Right atrium auricular region (tissue), 2 donors: Measurements from ENCODE around the gene ZYG11B. TPM values are rescaled to one million over a fixed set of nuclear protein-coding genes. Genes with fewer than 3 reads are reported as not detected.
"Not testable (repeated sequence)": the region's sequence is repeated elsewhere in the genome, so short reads cannot be mapped to it uniquely, and the experiment has no call there.

ENCODE experiments used
- DNase-seq: peaks from one replicate; pipeline ENCODE4 v3.0.0-alpha.2; 2019; ENCODE audit warnings: low spot score
- H3K27ac ChIP-seq, 2 donors: fragments of 200-600 bp; sonication (generic); 1 replicate in 1 of 2; 2 replicates in 1 of 2; pipeline ENCODE4 v1.5.1; 2016 to 2019
- H3K27me3 ChIP-seq, 2 donors: fragments of 200-600 bp; sonication (generic); one replicate each; pipeline versions ENCODE4 v1.5.1 to v1.6.0; 2017 to 2019
- H3K36me3 ChIP-seq: fragments of 200-600 bp; sonication (generic); one replicate; pipeline ENCODE4 v1.5.1; 2016
- H3K4me1 ChIP-seq, 2 donors: fragments of 200-600 bp; sonication (generic); one replicate each; pipeline versions ENCODE4 v1.5.1 to v1.6.0; 2017 to 2019
- H3K4me3 ChIP-seq, 2 donors: fragments of 200-600 bp; sonication (generic); 1 replicate in 1 of 2; 2 replicates in 1 of 2; pipeline ENCODE4 v1.5.1; 2017 to 2019; ENCODE audit warnings: mild to moderate bottlenecking in 1 of 2, moderate library complexity in 1 of 2
- H3K9me3 ChIP-seq, 2 donors: fragments of 200-600 bp; sonication (generic); one replicate each; pipeline ENCODE4 v1.5.1; 2019
- CTCF ChIP-seq, 2 donors: fragments of 200-600 bp; sonication (generic); IDR thresholded peaks; one replicate each; pipeline ENCODE4 v1.5.1; 2019; ENCODE audit warnings: antibody characterized with exemption in 2 of 2
- total RNA-seq, 2 donors: library from RNA; depleted of rRNA; stranded (reverse); fragments of >200 nt; gene quantifications; one replicate each; pipeline ENCODE4 v1.1.0, GENCODE V29; 2016

The ZYG11B gene
- total RNA-seq, 2 donors from 2014 or later = 44.1 to 70.7 TPM

GRCh38 chr1:52681136-52681535 is 45.1 kb upstream of the ZYG11B start:
- H3K27ac ChIP-seq = no peak overlapping the region
- H3K36me3 ChIP-seq = peaks cover 1% of the 10 kb centered on the region
- no peak overlapping the region for H3K4me3 ChIP-seq
- no peak for DNase-seq
- H3K27me3 ChIP-seq = no peaks in the 10 kb centered on the region
- no peak for TF ChIP-seq CTCF (IDR thresholded peaks at IDR 0.05)
- H3K9me3 ChIP-seq = no peaks in the 10 kb centered on the region
- H3K4me1 ChIP-seq = peaks cover 0 to 19% of the 10 kb centered on the region in 2 donors

- Histone ChIP-seq H3K27ac (no peak overlapping the region), H3K4me3 (no peak overlapping the region), H3K27me3 (no peaks in the 10 kb centered on the region), H3K4me1 (no peaks in the 10 kb centered on the region), H3K36me3 (peaks cover 25% of the 10 kb centered on the region), H3K9me3 (no peaks in the 10 kb centered on the region)
- DNase-seq = no peak
- no peak for TF ChIP-seq CTCF (IDR thresholded peaks at IDR 0.05)
Measured at GRCh38 chr1:52683367-52683940, 42.8 kb upstream of the ZYG11B start.

- Histone ChIP-seq H3K27ac (no peak overlapping the region), H3K36me3 (peaks cover 30% of the 10 kb centered on the region), H3K27me3 (no peaks in the 10 kb centered on the region), H3K9me3 (no peaks in the 10 kb centered on the region), H3K4me1 (no peaks in the 10 kb centered on the region), H3K4me3 (no peak overlapping the region)
- DNase-seq = no peak
- no peak for TF ChIP-seq CTCF (IDR thresholded peaks at IDR 0.05)
Measured at GRCh38 chr1:52684545-52684944, 41.7 kb upstream of the ZYG11B start.

GRCh38 chr1:52686261-52686751 is 39.9 kb upstream of the ZYG11B start:
- peak; percentile 73 to 85 for TF ChIP-seq CTCF (IDR thresholded peaks at IDR 0.05)
- not testable (repeated sequence) for H3K27me3 ChIP-seq, H3K27ac ChIP-seq, DNase-seq, H3K4me1 ChIP-seq, H3K9me3 ChIP-seq, H3K4me3 ChIP-seq
- H3K36me3 ChIP-seq = peaks cover 30% of the 10 kb centered on the region

- Histone ChIP-seq H3K27ac (no peak overlapping the region), H3K36me3 (peaks cover 34% of the 10 kb centered on the region), H3K4me1 (no peaks in the 10 kb centered on the region), H3K9me3 (no peaks in the 10 kb centered on the region), H3K27me3 (no peaks in the 10 kb centered on the region), H3K4me3 (no peak overlapping the region)
- TF ChIP-seq CTCF (IDR thresholded peaks at IDR 0.05) = no peak
- no peak for DNase-seq
Measured at GRCh38 chr1:52686830-52687229, 39.4 kb upstream of the ZYG11B start.

GRCh38 chr1:52691821-52692220 is 34.4 kb upstream of the ZYG11B start:
- Histone ChIP-seq H3K4me3 (no peak overlapping the region), H3K27ac (no peak overlapping the region), H3K36me3 (peaks cover 39% of the 10 kb centered on the region), H3K9me3 (no peaks in the 10 kb centered on the region), H3K27me3 (no peaks in the 10 kb centered on the region), H3K4me1 (peaks cover 0 to 3% of the 10 kb centered on the region in 2 donors)
- no peak for DNase-seq
- no peak for TF ChIP-seq CTCF (IDR thresholded peaks at IDR 0.05)
